Measurements from ENCODE around the gene KCNA10.
A peak's percentile ranks its signal among the peaks of the same experiment; 100 is the strongest.

Gene KCNA10

GRCh38 chr1:110495926-110496600 lies 22.9 kb downstream of the KCNA10 start:
- peak; percentile 6 for DNase-seq

- DNase-seq: no peak
Observed at GRCh38 chr1:110494522-110495406, 24.2 kb downstream of the KCNA10 start.

GRCh38 chr1:110494036-110494435 lies 24.9 kb downstream of the KCNA10 start:
- DNase-seq: no peak

GRCh38 chr1:110493059-110493699 lies 25.8 kb downstream of the KCNA10 start:
- DNase-seq: no peak

- DNase-seq: no peak
Observed at GRCh38 chr1:110492573-110492972, 26.4 kb downstream of the KCNA10 start.

- DNase-seq: no peak
Observed at GRCh38 chr1:110490791-110491451, 28.1 kb downstream of the KCNA10 start.

- DNase-seq: no peak
Observed at GRCh38 chr1:110489973-110490542, 28.9 kb downstream of the KCNA10 start.

- DNase-seq: no peak
Observed at GRCh38 chr1:110489406-110489805, 29.6 kb downstream of the KCNA10 start.

- DNase-seq: no peak
Observed at GRCh38 chr1:110488867-110489266, 30.1 kb downstream of the KCNA10 start.

- no peak for DNase-seq
Observed at GRCh38 chr1:110488161-110488560, 30.8 kb downstream of the KCNA10 start.

- DNase-seq: no peak
Observed at GRCh38 chr1:110487726-110488125, 31.2 kb downstream of the KCNA10 start.

- DNase-seq: no peak
Observed at GRCh38 chr1:110485725-110486124, 33.2 kb downstream of the KCNA10 start.

- DNase-seq: no peak
Observed at GRCh38 chr1:110484801-110485200, 34.2 kb downstream of the KCNA10 start.

- no peak for DNase-seq
Observed at GRCh38 chr1:110483308-110483685, 35.7 kb downstream of the KCNA10 start.

GRCh38 chr1:110482662-110483307 lies 36.2 kb downstream of the KCNA10 start:
- no peak for DNase-seq

- DNase-seq: no peak
Observed at GRCh38 chr1:110481968-110482623, 36.9 kb downstream of the KCNA10 start.

- no peak for DNase-seq
Observed at GRCh38 chr1:110480356-110481096, 38.4 kb downstream of the KCNA10 start.

GRCh38 chr1:110478886-110479285 lies 40.1 kb downstream of the KCNA10 start:
- no peak for DNase-seq

- DNase-seq: no peak
Observed at GRCh38 chr1:110477967-110478640, 40.9 kb downstream of the KCNA10 start.

GRCh38 chr1:110477445-110477957 lies 41.5 kb downstream of the KCNA10 start:
- DNase-seq: no peak

All from GOT3 (cell line).